Measurements from ENCODE around the gene MFN2. TPM values are rescaled to one million over a fixed set of nuclear protein-coding genes. Genes with fewer than 3 reads are reported as not detected.
"Not testable (repeated sequence)": the region's sequence is repeated elsewhere in the genome, so short reads cannot be mapped to it uniquely, and the experiment has no call there.

MFN2 gene
- total RNA-seq, 6 donors from 2014 or later, result 40.9 to 80.6 (median 71.0) TPM

- H3K27me3 ChIP-seq, result no peaks in the 10 kb centered on the region
- 67 to 83% methylated on average over 10 of the region's 10 CpGs for WGBS, 2 donors
- peak overlapping the region in 3 of 4 donors; percentile 40 to 53 (median 44) for H3K27ac ChIP-seq
- H3K36me3 ChIP-seq, result peaks cover 4 to 42% (median 35%) of the 10 kb centered on the region in 4 donors
- TF ChIP-seq EP300 (IDR thresholded peaks at IDR 0.05), result no peak
- TF ChIP-seq POLR2AphosphoS5 (IDR thresholded peaks at IDR 0.05), result peak in 1 of 2 donors; percentile 17
- no peak for TF ChIP-seq CTCF (IDR thresholded peaks at IDR 0.05)
- no peak for TF ChIP-seq POLR2A (IDR thresholded peaks at IDR 0.05)
- no peak overlapping the region for H3K4me3 ChIP-seq
- DNase-seq (peak in 1 of 2 donors; percentile 84), ATAC-seq (ENCODE audit: low FRiP score in 2 of 2) (peak; percentile 45 to 90)
- H3K4me1 ChIP-seq, result peaks cover 0 to 11% (median 5%) of the 10 kb centered on the region in 4 donors
- H3K9me3 ChIP-seq, result no peaks in the 10 kb centered on the region
These were observed 51.9 kb downstream of the MFN2 start for GRCh38 chr1:12032161-12032621.

GRCh38 chr1:12033441-12033840 is 53.2 kb downstream of the MFN2 start:
- WGBS, 2 donors, result 81 to 84% methylated on average over 5 of the region's 5 CpGs
- H3K27ac ChIP-seq; DNase-seq; H3K9me3 ChIP-seq; ATAC-seq (ENCODE audit: low FRiP score in 2 of 2); H3K4me3 ChIP-seq; H3K27me3 ChIP-seq: not testable (repeated sequence)
- Histone ChIP-seq H3K4me1 (peaks cover 0 to 11% (median 5%) of the 10 kb centered on the region in 4 donors), H3K36me3 (peaks cover 4 to 32% (median 27%) of the 10 kb centered on the region in 4 donors)

- H3K4me3 ChIP-seq, result no peak overlapping the region
- H3K27ac ChIP-seq, result no peak overlapping the region
- no peak for DNase-seq
- no peak for TF ChIP-seq POLR2A (IDR thresholded peaks at IDR 0.05)
- TF ChIP-seq POLR2AphosphoS5 (IDR thresholded peaks at IDR 0.05), result no peak
- TF ChIP-seq CTCF (IDR thresholded peaks at IDR 0.05), result no peak
- no peak for TF ChIP-seq EP300 (IDR thresholded peaks at IDR 0.05)
- ATAC-seq (ENCODE audit: low FRiP score in 2 of 2), result no peak
- no peaks in the 10 kb centered on the region for H3K27me3 ChIP-seq
- peaks cover 2 to 22% (median 19%) of the 10 kb centered on the region in 4 donors for H3K36me3 ChIP-seq
- H3K4me1 ChIP-seq, result peaks cover 0 to 11% (median 5%) of the 10 kb centered on the region in 4 donors
- WGBS, 2 donors, result 67 to 68% methylated on average over 6 to 7 of the region's 7 CpGs
- H3K9me3 ChIP-seq, result no peaks in the 10 kb centered on the region
These were observed 54.1 kb downstream of the MFN2 start for GRCh38 chr1:12034381-12034801.

GRCh38 chr1:12035312-12035711 is 55.1 kb downstream of the MFN2 start:
- ATAC-seq (ENCODE audit: low FRiP score in 2 of 2) (no peak), DNase-seq (no peak)
- Histone ChIP-seq H3K9me3 (no peaks in the 10 kb centered on the region), H3K4me3 (no peak overlapping the region), H3K27me3 (no peaks in the 10 kb centered on the region), H3K4me1 (peaks cover 0 to 11% (median 5%) of the 10 kb centered on the region in 4 donors), H3K27ac (no peak overlapping the region), H3K36me3 (peaks cover 0 to 13% (median 10%) of the 10 kb centered on the region in 4 donors)
- TF ChIP-seq EP300 (IDR thresholded peaks at IDR 0.05) (no peak), POLR2AphosphoS5 (IDR thresholded peaks at IDR 0.05) (no peak), POLR2A (IDR thresholded peaks at IDR 0.05) (no peak), CTCF (IDR thresholded peaks at IDR 0.05) (no peak)
- 68 to 71% methylated on average over 4 of the region's 4 CpGs for WGBS, 2 donors

- no peak overlapping the region for H3K4me3 ChIP-seq
- H3K4me1 ChIP-seq, result peaks cover 0 to 11% (median 2%) of the 10 kb centered on the region in 4 donors
- WGBS, 2 donors, result 83 to 86% methylated on average over 15 to 17 of the region's 18 CpGs
- TF ChIP-seq EP300 (IDR thresholded peaks at IDR 0.05) (no peak), POLR2A (IDR thresholded peaks at IDR 0.05) (no peak), CTCF (IDR thresholded peaks at IDR 0.05) (no peak), POLR2AphosphoS5 (IDR thresholded peaks at IDR 0.05) (no peak)
- H3K27ac ChIP-seq, result no peak overlapping the region
- H3K9me3 ChIP-seq, result no peaks in the 10 kb centered on the region
- H3K27me3 ChIP-seq, result no peaks in the 10 kb centered on the region
- DNase-seq, result no peak
- no peak for ATAC-seq (ENCODE audit: low FRiP score in 2 of 2)
- H3K36me3 ChIP-seq, result no peaks in the 10 kb centered on the region
These were observed 57.5 kb downstream of the MFN2 start for GRCh38 chr1:12037486-12038355.
